Measurements from ENCODE around the gene SIGLEC11. TPM values are rescaled to one million over a fixed set of nuclear protein-coding genes. Genes with fewer than 3 reads are reported as not detected.

Gene SIGLEC11
- total and polyA plus RNA-seq, 2 experiments from 2014 or later: not detected

GRCh38 chr19:49952906-49953305, 8.1 kb downstream of the SIGLEC11 start:
- no peak overlapping the region for H3K4me3 ChIP-seq
- no peaks in the 10 kb centered on the region; the same call in 2 of the 3 replicates for H3K36me3 Mint-ChIP-seq (ENCODE audit: low read depth)

More at GRCh38 chr19:49952906-49953305, 8.1 kb downstream of the SIGLEC11 start:
- peaks cover 12% of the 10 kb centered on the region for H3K27me3 Mint-ChIP-seq (ENCODE audit: insufficient read depth, low read depth, poor library complexity)
- H3K27ac ChIP-seq (ENCODE audit: low read depth): no peak overlapping the region
- peaks cover 28% of the 10 kb centered on the region for H3K4me1 Mint-ChIP-seq
- H3K4me3 Mint-ChIP-seq: no peak overlapping the region
- no peaks in the 10 kb centered on the region for H3F3A ChIP-seq (replicated peaks; ENCODE audit: low read depth)
- no peaks in the 10 kb centered on the region for H3K27me3 ChIP-seq (ENCODE audit: insufficient read depth)
- H3K4me1 ChIP-seq (ENCODE audit: insufficient read depth): peaks cover 36% of the 10 kb centered on the region; the same call in 1 of the 2 replicates
- H3K79me2 ChIP-seq (replicated peaks; ENCODE audit: insufficient read depth): no peaks in the 10 kb centered on the region
- no peaks in the 10 kb centered on the region for H3K36me3 ChIP-seq (ENCODE audit: insufficient read depth)
- H3K4me2 ChIP-seq: no peak overlapping the region
- H2AFZ ChIP-seq: no peak overlapping the region
- no peaks in the 10 kb centered on the region for H3K9me2 ChIP-seq (ENCODE audit: insufficient read depth)
- ATAC-seq (no peak), DNase-seq (ENCODE audit: low spot score) (no peak)
- TF ChIP-seq ZNF462 (CRISPR knock-in tag; IDR thresholded peaks at IDR 0.05) (no peak), NANOG (IDR thresholded peaks at IDR 0.05; ENCODE audit: borderline replicate concordance) (no peak), STAT1 (IDR thresholded peaks at IDR 0.05; ENCODE audit: unreplicated experiment) (no peak), REST (IDR thresholded peaks at IDR 0.05; ENCODE audit: unreplicated experiment) (no peak), ETS1 (IDR thresholded peaks at IDR 0.05) (no peak), EZH2 (IDR thresholded peaks at IDR 0.05; ENCODE audit: low read depth, unreplicated experiment) (no peak), ZNF114 (CRISPR knock-in tag; IDR thresholded peaks at IDR 0.05) (no peak), POLR2AphosphoS5 (IDR thresholded peaks at IDR 0.05; ENCODE audit: low read depth) (no peak), CTCF (conservative IDR thresholded peaks at IDR 0.05; ENCODE audit: low read depth in 2 of 2) (no peak), CREB1 (CRISPR knock-in tag; IDR thresholded peaks at IDR 0.05; ENCODE audit: low read depth) (no peak), EZH2phosphoT487 (IDR thresholded peaks at IDR 0.05; ENCODE audit: unreplicated experiment) (no peak), JUNB (IDR thresholded peaks at IDR 0.05; ENCODE audit: unreplicated experiment) (no peak), ZNF331 (CRISPR knock-in tag; IDR thresholded peaks at IDR 0.05; ENCODE audit: low read depth) (no peak)
- H3K9me3 Mint-ChIP-seq: peaks cover 12% of the 10 kb centered on the region
- H4K20me1 ChIP-seq (replicated peaks; ENCODE audit: insufficient read depth): no peaks in the 10 kb centered on the region
- H3K27ac Mint-ChIP-seq: no peak overlapping the region
